ENCODE data around the gene TRMT11.
"Not testable (repeated sequence)": the region's sequence is repeated elsewhere in the genome, so short reads cannot be mapped to it uniquely, and the experiment has no call there.

Gene TRMT11

DNA sequence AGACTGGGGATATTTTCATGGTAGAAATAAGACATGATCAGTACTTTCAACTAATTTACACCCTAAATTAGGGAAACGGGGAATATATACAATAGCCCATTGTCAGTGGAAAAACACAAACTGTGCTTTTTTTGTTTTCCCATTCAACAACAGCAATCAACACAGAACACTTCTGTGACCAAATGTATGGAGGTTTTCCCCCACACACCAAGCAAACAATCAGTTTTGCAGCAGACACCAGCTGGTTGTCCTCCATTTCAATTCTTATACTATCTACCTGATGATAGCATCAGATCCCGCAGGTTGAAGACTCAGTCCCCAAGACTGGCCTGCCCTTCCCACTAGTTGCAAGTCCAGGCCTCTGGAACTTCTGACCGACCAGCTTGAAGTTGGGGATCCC is 25.2 kb upstream of the TRMT11 start:
- ChIA-PET POLR2A (ENCODE audit: low non-redundant PET) (no interaction called here), CTCF (no interaction called here)
- no peak for DNase-seq (ENCODE audit: low spot score)
- TF ChIP-seq, protein P1, sequence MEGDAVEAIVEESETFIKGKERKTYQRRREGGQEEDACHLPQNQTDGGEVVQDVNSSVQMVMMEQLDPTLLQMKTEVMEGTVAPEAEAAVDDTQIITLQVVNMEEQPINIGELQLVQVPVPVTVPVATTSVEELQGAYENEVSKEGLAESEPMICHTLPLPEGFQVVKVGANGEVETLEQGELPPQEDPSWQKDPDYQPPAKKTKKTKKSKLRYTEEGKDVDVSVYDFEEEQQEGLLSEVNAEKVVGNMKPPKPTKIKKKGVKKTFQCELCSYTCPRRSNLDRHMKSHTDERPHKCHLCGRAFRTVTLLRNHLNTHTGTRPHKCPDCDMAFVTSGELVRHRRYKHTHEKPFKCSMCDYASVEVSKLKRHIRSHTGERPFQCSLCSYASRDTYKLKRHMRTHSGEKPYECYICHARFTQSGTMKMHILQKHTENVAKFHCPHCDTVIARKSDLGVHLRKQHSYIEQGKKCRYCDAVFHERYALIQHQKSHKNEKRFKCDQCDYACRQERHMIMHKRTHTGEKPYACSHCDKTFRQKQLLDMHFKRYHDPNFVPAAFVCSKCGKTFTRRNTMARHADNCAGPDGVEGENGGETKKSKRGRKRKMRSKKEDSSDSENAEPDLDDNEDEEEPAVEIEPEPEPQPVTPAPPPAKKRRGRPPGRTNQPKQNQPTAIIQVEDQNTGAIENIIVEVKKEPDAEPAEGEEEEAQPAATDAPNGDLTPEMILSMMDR (conservative IDR thresholded peaks at IDR 0.05; ENCODE audit: low read depth), result no peak
- H3K27ac ChIP-seq, result no peak overlapping the region

DNA sequence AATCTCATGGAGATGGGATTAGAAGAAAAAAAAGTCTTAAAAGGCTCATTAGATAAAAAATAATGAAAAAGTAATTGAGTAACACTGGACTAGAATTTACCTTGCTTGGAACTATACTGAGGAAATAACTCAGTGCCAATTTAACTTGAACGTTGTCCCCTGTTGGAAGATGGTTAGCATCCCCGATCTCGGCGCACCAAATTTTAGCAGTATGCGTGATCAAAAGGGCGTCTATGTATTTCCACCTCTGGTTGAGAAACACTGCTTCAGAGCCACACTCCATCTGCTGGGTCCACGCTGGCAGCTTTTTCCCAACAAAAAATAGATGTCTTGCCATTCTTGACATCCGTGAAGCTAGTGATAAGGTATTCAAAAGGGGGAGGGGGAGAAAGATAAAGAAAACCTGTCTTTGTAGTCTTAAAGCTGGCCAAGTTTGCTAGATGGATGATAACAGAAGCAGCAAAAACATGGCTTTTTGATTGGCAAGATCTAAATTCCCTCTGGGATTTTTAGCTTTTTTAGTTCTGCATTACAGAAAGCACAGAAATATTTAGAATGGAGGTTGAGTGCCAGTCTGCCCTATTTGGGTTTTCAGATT is 23.3 kb upstream of the TRMT11 start:
- H3K27ac ChIP-seq, result no peak overlapping the region
- TF ChIP-seq, protein P1 (conservative IDR thresholded peaks at IDR 0.05; ENCODE audit: low read depth), result no peak
- POLR2A ChIA-PET (ENCODE audit: low non-redundant PET), result no interaction called here
- DNase-seq (ENCODE audit: low spot score), result no peak
- CTCF ChIA-PET, result no interaction called here

DNA sequence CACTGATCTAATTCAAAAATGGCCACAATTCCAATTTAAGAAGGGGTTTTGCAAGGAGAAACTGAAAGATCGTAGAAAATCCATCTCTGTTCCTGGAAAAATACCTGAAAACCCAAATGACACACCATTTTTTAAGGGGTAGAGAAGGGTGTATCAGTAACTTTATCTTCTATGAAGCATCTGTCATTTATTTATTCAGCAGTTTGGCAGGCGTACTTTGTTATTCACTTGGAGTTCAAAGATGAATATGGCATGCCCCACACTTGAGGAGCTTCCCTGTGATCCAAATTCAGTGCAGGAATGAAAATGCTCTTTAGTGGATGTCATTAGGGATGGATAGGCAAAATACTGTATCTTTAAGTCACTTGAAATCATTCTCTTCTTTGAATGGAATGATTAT is 22.5 kb upstream of the TRMT11 start:
- ChIA-PET CTCF (no interaction called here), POLR2A (ENCODE audit: low non-redundant PET) (no interaction called here)

DNA sequence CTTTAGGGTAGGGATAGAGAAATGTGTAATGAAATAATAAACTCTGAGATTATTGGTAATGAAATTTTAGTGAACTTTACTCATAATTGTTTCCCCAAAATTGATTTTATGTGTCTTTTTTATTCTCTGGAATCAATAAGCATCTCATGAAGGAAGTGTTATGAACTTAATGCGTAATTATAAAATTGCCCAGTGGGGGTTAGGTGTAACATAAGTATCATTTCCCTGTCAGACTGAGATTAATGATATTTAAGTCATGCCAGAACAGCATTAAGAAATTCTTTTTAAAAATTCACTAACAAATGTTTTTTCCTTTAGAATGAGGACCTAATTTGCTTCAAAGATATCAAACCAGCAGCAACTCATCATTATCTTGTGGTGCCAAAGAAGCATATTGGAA is 19.8 kb upstream of the TRMT11 start:
- no peak overlapping the region for H3K27ac ChIP-seq
- ChIA-PET POLR2A (ENCODE audit: low non-redundant PET) (no interaction called here), CTCF (interaction anchor here (0.7 kb wide), 1 partner anchor 94 kb away, joined by 3 read pairs; no protein-coding TSS in a partner anchor)
- DNase-seq (ENCODE audit: low spot score), result no peak
- TF ChIP-seq, protein P1 (conservative IDR thresholded peaks at IDR 0.05; ENCODE audit: low read depth), result no peak; the same call in 1 of the 2 replicates

More for the DNA sequence above, 22.5 kb upstream of the TRMT11 start:
- H3K27ac ChIP-seq, result no peak overlapping the region
- DNase-seq (ENCODE audit: low spot score), result no peak
- TF ChIP-seq, protein P1 (conservative IDR thresholded peaks at IDR 0.05; ENCODE audit: low read depth), result no peak

DNA sequence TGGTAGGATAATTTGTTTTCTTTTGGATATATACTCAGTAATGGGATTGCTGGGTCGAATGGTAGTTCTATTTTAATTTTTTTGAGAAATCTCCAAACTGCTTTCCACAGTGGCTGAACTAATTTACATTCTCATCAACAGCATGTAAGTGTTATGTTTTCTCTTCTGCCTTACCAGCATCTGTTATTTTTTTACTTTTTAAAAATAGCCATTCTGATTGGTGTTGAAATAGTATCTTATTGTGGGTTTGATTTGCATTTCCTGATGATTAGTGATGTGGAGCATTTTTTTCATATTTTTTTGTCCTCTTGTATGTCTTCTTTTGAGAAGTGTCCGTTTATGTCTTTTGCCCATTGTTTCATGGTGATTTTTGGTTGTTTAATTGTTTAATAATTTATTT is 17.8 kb upstream of the TRMT11 start:
- ChIA-PET POLR2A (ENCODE audit: low non-redundant PET) (no interaction called here), CTCF (no interaction called here)
- TF ChIP-seq, protein P1 (conservative IDR thresholded peaks at IDR 0.05; ENCODE audit: low read depth), result no peak
- no peak for DNase-seq (ENCODE audit: low spot score)
- no peak overlapping the region for H3K27ac ChIP-seq

DNA sequence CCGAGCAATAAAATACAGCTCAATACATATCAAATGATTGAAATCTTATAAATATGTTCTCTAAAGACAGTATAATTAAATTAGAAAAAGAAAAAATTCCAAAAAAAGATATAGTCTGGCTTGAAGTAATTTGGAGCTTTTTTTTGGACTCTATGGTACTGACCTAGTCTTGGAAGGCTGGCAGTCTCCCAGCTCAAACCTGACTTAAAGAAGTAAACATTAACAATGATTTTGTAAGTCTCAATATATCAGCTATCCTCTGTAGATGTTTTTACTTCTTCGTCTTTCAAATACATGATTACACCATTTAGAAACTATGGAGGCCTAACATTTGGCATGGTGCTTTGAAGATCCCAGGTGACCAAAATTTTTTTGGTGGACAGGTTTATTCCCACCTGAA is 15.6 kb upstream of the TRMT11 start:
- ChIA-PET CTCF (interaction anchor here (0.9 kb wide), 1 partner anchor 20 kb away, joined by 3 read pairs; no protein-coding TSS in a partner anchor), POLR2A (ENCODE audit: low non-redundant PET) (no interaction called here)
- TF ChIP-seq, protein P1 (conservative IDR thresholded peaks at IDR 0.05; ENCODE audit: low read depth), result no peak
- no peak for DNase-seq (ENCODE audit: low spot score)
- no peak overlapping the region for H3K27ac ChIP-seq

DNA sequence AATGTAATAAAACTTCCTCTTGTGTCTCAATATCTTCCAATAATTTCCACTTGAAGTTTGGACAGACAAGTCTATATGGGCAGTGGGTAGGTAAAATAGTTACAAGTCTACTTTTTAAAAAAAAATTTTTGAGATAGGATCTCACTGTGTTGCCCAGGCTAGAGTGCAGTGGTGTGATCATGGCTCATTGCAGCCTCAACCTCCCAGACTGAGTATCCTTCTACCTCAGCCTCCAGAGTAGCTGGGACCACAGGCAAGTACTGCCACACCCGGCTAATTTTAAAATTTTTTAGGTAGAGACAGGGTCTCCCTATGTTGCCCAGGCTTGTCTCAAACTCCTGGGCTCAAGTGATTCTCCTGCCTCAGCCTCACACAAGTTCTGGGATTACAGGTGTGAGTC is 13.9 kb upstream of the TRMT11 start:
- DNase-seq (ENCODE audit: low spot score); CTCF ChIA-PET; H3K27ac ChIP-seq; POLR2A ChIA-PET (ENCODE audit: low non-redundant PET): not testable (repeated sequence)

Measured in RWPE1 (cell line).